Measurements from ENCODE around the gene HOXB5. TPM values are rescaled to one million over a fixed set of nuclear protein-coding genes. Genes with fewer than 3 reads are reported as not detected.

HOXB5 gene
- total RNA-seq, 1 experiment from 2014 or later, result not detected

DNA sequence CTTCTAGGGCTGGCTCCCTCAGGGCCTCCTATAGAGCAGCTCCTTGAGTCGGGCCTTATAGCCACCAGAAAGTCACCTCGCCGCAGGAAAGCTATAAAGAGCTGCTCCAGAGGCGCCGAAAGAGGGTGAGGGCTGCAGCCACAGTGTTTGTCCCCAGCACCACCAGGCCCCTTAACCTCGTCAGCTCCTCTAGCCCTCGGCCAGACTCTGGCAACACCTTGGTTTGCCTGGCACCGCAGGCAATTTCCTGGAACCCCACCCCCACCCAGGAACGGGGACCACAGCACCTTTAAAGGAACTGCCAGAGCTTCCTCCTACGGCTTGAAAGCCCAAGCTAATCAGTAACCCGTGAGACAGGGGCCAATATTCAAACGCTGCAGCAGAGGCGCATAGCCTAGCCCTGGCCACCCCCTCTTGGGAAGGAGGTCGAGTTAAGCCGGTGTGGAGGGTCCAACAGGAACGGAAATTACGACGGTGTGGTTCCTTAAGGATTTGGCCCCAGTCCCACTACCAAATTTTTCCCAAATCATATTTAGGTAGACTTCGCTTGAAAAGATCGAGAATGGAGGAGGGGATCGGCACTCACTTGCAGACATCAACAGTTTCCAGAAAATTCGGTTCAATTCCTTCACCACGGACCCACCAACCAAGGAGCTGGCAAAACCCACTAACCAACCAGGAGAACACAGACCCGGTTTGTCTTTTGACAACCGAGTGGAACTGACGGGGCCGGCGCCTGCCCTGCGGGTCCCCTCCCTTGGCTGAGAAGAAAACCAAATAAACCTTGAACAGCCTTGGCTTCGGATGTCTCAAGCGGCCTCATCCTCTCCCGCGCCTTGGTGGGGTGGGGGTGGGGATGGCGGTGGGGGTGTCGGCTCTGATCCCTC is 8.2 kb upstream of the HOXB5 start:
- no peaks in the 10 kb centered on the region for H3K36me3 ChIP-seq (ENCODE audit: insufficient read depth, low read length)
- no peaks in the 10 kb centered on the region for H4K20me1 ChIP-seq (ENCODE audit: insufficient read depth, low read depth, low read length)
- no peak overlapping the region for H2AFZ ChIP-seq (ENCODE audit: low read length)
- H3K4me2 ChIP-seq (ENCODE audit: low read depth, low read length, poor library complexity, severe bottlenecking), result no peak overlapping the region
- no peaks in the 10 kb centered on the region for H3K79me2 ChIP-seq (ENCODE audit: low read length)
- H3K4me3 ChIP-seq (ENCODE audit: low read length), result no peak overlapping the region
- no peak overlapping the region for H3K27ac ChIP-seq (ENCODE audit: low read length)
- H3K27me3 ChIP-seq (ENCODE audit: low read length), result no peaks in the 10 kb centered on the region
- H3K9me3 ChIP-seq (ENCODE audit: low read length), result no peaks in the 10 kb centered on the region
- H3K9ac ChIP-seq (ENCODE audit: low read length), result no peak overlapping the region
- peaks cover 12% of the 10 kb centered on the region for H3K4me1 ChIP-seq (ENCODE audit: low read length)
- no peak for DNase-seq
- no peaks in the 10 kb centered on the region for H3K9me2 ChIP-seq (replicated peaks; ENCODE audit: insufficient read depth, low read length)

- Histone ChIP-seq H3K27me3 (ENCODE audit: low read length) (no peaks in the 10 kb centered on the region), H4K20me1 (ENCODE audit: insufficient read depth, low read depth, low read length) (no peaks in the 10 kb centered on the region), H3K27ac (ENCODE audit: low read length) (no peak overlapping the region), H3K9me2 (replicated peaks; ENCODE audit: insufficient read depth, low read length) (no peaks in the 10 kb centered on the region), H3K9ac (ENCODE audit: low read length) (no peak overlapping the region), H3K4me1 (ENCODE audit: low read length) (peaks cover 12% of the 10 kb centered on the region), H3K36me3 (ENCODE audit: insufficient read depth, low read length) (no peaks in the 10 kb centered on the region), H3K4me2 (ENCODE audit: low read depth, low read length, poor library complexity, severe bottlenecking) (no peak overlapping the region), H2AFZ (ENCODE audit: low read length) (no peak overlapping the region), H3K9me3 (ENCODE audit: low read length) (no peaks in the 10 kb centered on the region), H3K79me2 (ENCODE audit: low read length) (no peaks in the 10 kb centered on the region), H3K4me3 (ENCODE audit: low read length) (no peak overlapping the region)
- DNase-seq, result no peak
These were observed 7.6 kb upstream of the HOXB5 start for GRCh38 chr17:48601207-48601538.

DNA sequence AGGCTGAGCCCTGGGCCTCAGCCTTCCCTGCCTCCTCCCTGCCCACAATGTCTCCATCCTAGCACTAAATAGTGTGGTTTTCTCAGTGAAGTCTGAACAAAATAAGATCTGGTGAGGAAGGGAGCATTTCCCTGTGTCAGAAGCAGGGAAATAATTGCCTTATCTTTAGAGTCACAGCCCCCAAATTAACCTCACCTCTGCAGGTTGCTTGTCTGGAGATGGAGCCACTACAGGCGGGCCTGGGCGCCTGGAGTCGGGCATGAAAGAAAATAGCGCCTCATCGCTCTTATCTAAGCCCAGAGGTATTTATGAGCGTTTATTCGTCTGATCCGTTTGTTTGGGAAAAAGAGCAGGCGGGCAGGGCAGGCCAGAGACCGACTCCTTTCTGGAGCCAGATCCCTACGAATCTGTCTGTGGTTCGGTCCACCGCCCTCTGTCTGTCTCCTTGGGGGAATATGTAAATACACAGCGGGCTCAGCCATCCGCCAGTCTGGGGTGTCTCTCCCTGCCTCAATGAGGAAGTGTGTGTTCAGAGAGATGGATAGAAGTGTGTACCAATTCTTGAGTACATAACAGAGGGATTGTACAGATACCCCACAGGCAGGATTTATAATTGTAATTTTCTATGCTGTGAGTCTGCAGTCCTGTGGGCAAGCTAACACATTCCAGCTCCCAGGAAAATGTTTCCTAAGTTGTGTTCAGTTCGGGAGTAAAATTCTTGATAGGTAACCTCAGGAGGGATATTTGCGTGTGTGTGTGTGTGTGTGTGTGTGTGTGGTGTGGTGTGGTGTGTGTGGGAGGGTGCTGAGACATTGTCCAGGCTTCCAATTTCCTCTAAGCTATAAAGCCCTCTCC is 6.9 kb upstream of the HOXB5 start:
- Histone ChIP-seq H3K27ac (ENCODE audit: low read length) (no peak overlapping the region), H3K27me3 (ENCODE audit: low read length) (no peaks in the 10 kb centered on the region), H3K79me2 (ENCODE audit: low read length) (no peaks in the 10 kb centered on the region), H2AFZ (ENCODE audit: low read length) (no peak overlapping the region), H3K9me3 (ENCODE audit: low read length) (no peaks in the 10 kb centered on the region), H3K4me3 (ENCODE audit: low read length) (no peak overlapping the region), H3K9me2 (replicated peaks; ENCODE audit: insufficient read depth, low read length) (no peaks in the 10 kb centered on the region), H3K4me1 (ENCODE audit: low read length) (peaks cover 12% of the 10 kb centered on the region), H3K4me2 (ENCODE audit: low read depth, low read length, poor library complexity, severe bottlenecking) (no peak overlapping the region), H3K9ac (ENCODE audit: low read length) (no peak overlapping the region), H3K36me3 (ENCODE audit: insufficient read depth, low read length) (no peaks in the 10 kb centered on the region), H4K20me1 (ENCODE audit: insufficient read depth, low read depth, low read length) (no peaks in the 10 kb centered on the region)
- no peak for DNase-seq

DNA sequence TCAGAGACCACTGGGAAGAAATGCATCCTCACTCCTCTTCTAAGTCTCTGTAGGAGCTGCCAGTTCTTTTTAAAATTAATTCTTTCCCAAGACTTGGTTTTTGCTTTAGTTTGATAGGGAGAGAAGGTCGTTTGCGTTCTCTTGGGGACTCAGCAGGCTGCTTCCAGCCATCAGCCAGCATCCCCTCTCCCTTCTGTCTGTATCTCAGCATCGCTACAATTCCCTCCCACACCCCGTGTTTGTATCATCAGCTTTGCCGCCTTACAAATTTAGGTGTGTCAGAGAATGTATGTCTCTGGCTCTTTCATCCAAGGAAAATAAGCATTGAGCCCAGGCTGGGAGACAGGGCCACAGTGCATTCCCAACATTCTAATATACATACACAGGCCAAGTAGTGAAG is 5.8 kb upstream of the HOXB5 start:
- Histone ChIP-seq H3K9me3 (ENCODE audit: low read length) (no peaks in the 10 kb centered on the region), H3K4me2 (ENCODE audit: low read depth, low read length, poor library complexity, severe bottlenecking) (no peak overlapping the region), H3K4me3 (ENCODE audit: low read length) (no peak overlapping the region), H2AFZ (ENCODE audit: low read length) (no peak overlapping the region), H3K9me2 (replicated peaks; ENCODE audit: insufficient read depth, low read length) (no peaks in the 10 kb centered on the region), H3K4me1 (ENCODE audit: low read length) (peaks cover 7% of the 10 kb centered on the region), H3K36me3 (ENCODE audit: insufficient read depth, low read length) (no peaks in the 10 kb centered on the region), H3K27me3 (ENCODE audit: low read length) (no peaks in the 10 kb centered on the region), H3K79me2 (ENCODE audit: low read length) (no peaks in the 10 kb centered on the region), H4K20me1 (ENCODE audit: insufficient read depth, low read depth, low read length) (no peaks in the 10 kb centered on the region), H3K27ac (ENCODE audit: low read length) (no peak overlapping the region), H3K9ac (ENCODE audit: low read length) (no peak overlapping the region)
- no peak for DNase-seq

- Histone ChIP-seq H3K9ac (ENCODE audit: low read length) (no peak overlapping the region), H3K4me1 (ENCODE audit: low read length) (peaks cover 5% of the 10 kb centered on the region), H3K9me3 (ENCODE audit: low read length) (no peaks in the 10 kb centered on the region), H2AFZ (ENCODE audit: low read length) (no peak overlapping the region), H4K20me1 (ENCODE audit: insufficient read depth, low read depth, low read length) (no peaks in the 10 kb centered on the region), H3K27ac (ENCODE audit: low read length) (no peak overlapping the region), H3K4me2 (ENCODE audit: low read depth, low read length, poor library complexity, severe bottlenecking) (no peak overlapping the region), H3K4me3 (ENCODE audit: low read length) (no peak overlapping the region), H3K27me3 (ENCODE audit: low read length) (no peaks in the 10 kb centered on the region), H3K79me2 (ENCODE audit: low read length) (no peaks in the 10 kb centered on the region), H3K9me2 (replicated peaks; ENCODE audit: insufficient read depth, low read length) (no peaks in the 10 kb centered on the region), H3K36me3 (ENCODE audit: insufficient read depth, low read length) (no peaks in the 10 kb centered on the region)
- DNase-seq, result no peak
These were observed 5.2 kb upstream of the HOXB5 start for GRCh38 chr17:48598736-48599135.

- no peaks in the 10 kb centered on the region for H3K79me2 ChIP-seq (ENCODE audit: low read length)
- peak overlapping the region; percentile 21; the same call in 1 of the 2 replicates for H2AFZ ChIP-seq (ENCODE audit: low read length)
- DNase-seq, result no peak
- no peak overlapping the region for H3K27ac ChIP-seq (ENCODE audit: low read length)
- no peaks in the 10 kb centered on the region for H3K36me3 ChIP-seq (ENCODE audit: insufficient read depth, low read length)
- H3K4me2 ChIP-seq (ENCODE audit: low read depth, low read length, poor library complexity, severe bottlenecking), result peak overlapping the region; percentile 19
- H3K4me1 ChIP-seq (ENCODE audit: low read length), result peaks cover 5% of the 10 kb centered on the region
- no peaks in the 10 kb centered on the region for H3K9me2 ChIP-seq (replicated peaks; ENCODE audit: insufficient read depth, low read length)
- no peak overlapping the region for H3K4me3 ChIP-seq (ENCODE audit: low read length)
- no peak overlapping the region for H3K9ac ChIP-seq (ENCODE audit: low read length)
- H4K20me1 ChIP-seq (ENCODE audit: insufficient read depth, low read depth, low read length), result no peaks in the 10 kb centered on the region
- H3K27me3 ChIP-seq (ENCODE audit: low read length), result no peaks in the 10 kb centered on the region
- no peaks in the 10 kb centered on the region for H3K9me3 ChIP-seq (ENCODE audit: low read length)
These were observed 4.4 kb upstream of the HOXB5 start for GRCh38 chr17:48597778-48598631.

- Histone ChIP-seq H3K4me3 (ENCODE audit: low read length) (no peak overlapping the region), H3K9me2 (replicated peaks; ENCODE audit: insufficient read depth, low read length) (no peaks in the 10 kb centered on the region), H3K79me2 (ENCODE audit: low read length) (no peaks in the 10 kb centered on the region), H3K9ac (ENCODE audit: low read length) (no peak overlapping the region), H3K27me3 (ENCODE audit: low read length) (no peaks in the 10 kb centered on the region), H2AFZ (ENCODE audit: low read length) (peak overlapping the region; percentile 21; the same call in 1 of the 2 replicates), H3K4me2 (ENCODE audit: low read depth, low read length, poor library complexity, severe bottlenecking) (peak overlapping the region; percentile 19), H4K20me1 (ENCODE audit: insufficient read depth, low read depth, low read length) (no peaks in the 10 kb centered on the region), H3K4me1 (ENCODE audit: low read length) (peaks cover 5% of the 10 kb centered on the region), H3K36me3 (ENCODE audit: insufficient read depth, low read length) (no peaks in the 10 kb centered on the region), H3K27ac (ENCODE audit: low read length) (no peak overlapping the region), H3K9me3 (ENCODE audit: low read length) (no peaks in the 10 kb centered on the region)
- no peak for DNase-seq
These were observed 3.9 kb upstream of the HOXB5 start for GRCh38 chr17:48597528-48597777.
